ENCODE results near the gene RALGAPA2.

- TF ChIP-seq EZH2 (IDR thresholded peaks at IDR 0.05; ENCODE audit: borderline replicate concordance, low read length) = no peak
- TF ChIP-seq, protein P1, sequence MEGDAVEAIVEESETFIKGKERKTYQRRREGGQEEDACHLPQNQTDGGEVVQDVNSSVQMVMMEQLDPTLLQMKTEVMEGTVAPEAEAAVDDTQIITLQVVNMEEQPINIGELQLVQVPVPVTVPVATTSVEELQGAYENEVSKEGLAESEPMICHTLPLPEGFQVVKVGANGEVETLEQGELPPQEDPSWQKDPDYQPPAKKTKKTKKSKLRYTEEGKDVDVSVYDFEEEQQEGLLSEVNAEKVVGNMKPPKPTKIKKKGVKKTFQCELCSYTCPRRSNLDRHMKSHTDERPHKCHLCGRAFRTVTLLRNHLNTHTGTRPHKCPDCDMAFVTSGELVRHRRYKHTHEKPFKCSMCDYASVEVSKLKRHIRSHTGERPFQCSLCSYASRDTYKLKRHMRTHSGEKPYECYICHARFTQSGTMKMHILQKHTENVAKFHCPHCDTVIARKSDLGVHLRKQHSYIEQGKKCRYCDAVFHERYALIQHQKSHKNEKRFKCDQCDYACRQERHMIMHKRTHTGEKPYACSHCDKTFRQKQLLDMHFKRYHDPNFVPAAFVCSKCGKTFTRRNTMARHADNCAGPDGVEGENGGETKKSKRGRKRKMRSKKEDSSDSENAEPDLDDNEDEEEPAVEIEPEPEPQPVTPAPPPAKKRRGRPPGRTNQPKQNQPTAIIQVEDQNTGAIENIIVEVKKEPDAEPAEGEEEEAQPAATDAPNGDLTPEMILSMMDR (IDR thresholded peaks at IDR 0.05; ENCODE audit: low read length) = no peak
Measured at GRCh38 chr20:20604357-20604756, 108.1 kb downstream of the RALGAPA2 start.

All from OCI-LY1 (cell line).